ENCODE results near the gene FOXP3. TPM values are rescaled to one million over a fixed set of nuclear protein-coding genes. Genes with fewer than 3 reads are reported as not detected.

Gene FOXP3
- polyA plus RNA-seq, 10 donors: 0.19 to 0.95 (median 0.43) TPM

- no peak for DNase-seq
Measured at GRCh38 chrX:49221868-49222267, 42.6 kb downstream of the FOXP3 start.

GRCh38 chrX:49220100-49220499 lies 44.4 kb downstream of the FOXP3 start:
- no peak for DNase-seq

GRCh38 chrX:49214996-49215526 lies 49.4 kb downstream of the FOXP3 start:
- DNase-seq: no peak

GRCh38 chrX:49214416-49214815 lies 50.1 kb downstream of the FOXP3 start:
- no peak for DNase-seq

GRCh38 chrX:49212861-49213260 lies 51.6 kb downstream of the FOXP3 start:
- DNase-seq: no peak

- no peak for DNase-seq
Measured at GRCh38 chrX:49212209-49212608, 52.3 kb downstream of the FOXP3 start.

- no peak for DNase-seq
Measured at GRCh38 chrX:49211074-49211473, 53.4 kb downstream of the FOXP3 start.

- no peak for DNase-seq
Measured at GRCh38 chrX:49210406-49210805, 54.1 kb downstream of the FOXP3 start.

- DNase-seq: no peak
Measured at GRCh38 chrX:49209434-49210251, 54.9 kb downstream of the FOXP3 start.

GRCh38 chrX:49208399-49208798 lies 56.1 kb downstream of the FOXP3 start:
- DNase-seq: no peak

- DNase-seq: no peak
Measured at GRCh38 chrX:49206543-49206942, 58.0 kb downstream of the FOXP3 start.

GRCh38 chrX:49205443-49205842 lies 59.1 kb downstream of the FOXP3 start:
- no peak for DNase-seq

GRCh38 chrX:49204709-49205108 lies 59.8 kb downstream of the FOXP3 start:
- no peak for DNase-seq

GRCh38 chrX:49204017-49204416 lies 60.5 kb downstream of the FOXP3 start:
- DNase-seq: no peak

- DNase-seq: no peak
Measured at GRCh38 chrX:49203536-49203935, 61.0 kb downstream of the FOXP3 start.

GRCh38 chrX:49202022-49202421 lies 62.5 kb downstream of the FOXP3 start:
- no peak for DNase-seq

Other genes starting within 250 kb of the FOXP3 start
- gene TFE3, start 221.4 kb downstream of the FOXP3 start, polyA plus RNA-seq (ENCODE audit: insufficient read length in 10 of 10): 10 to 100 TPM; 17.6 to 26.0 (median 21.0) TPM
- gene CCDC120, start 205.7 kb downstream of the FOXP3 start, polyA plus RNA-seq (ENCODE audit: insufficient read length in 10 of 10): 1 to 10 TPM; 3.2 to 5.3 (median 3.8) TPM
- gene PRAF2, start 190.7 kb downstream of the FOXP3 start, polyA plus RNA-seq (ENCODE audit: insufficient read length in 10 of 10): 10 to 100 TPM; 16.4 to 28.4 (median 22.5) TPM
- 10 to 100 TPM; 26.6 to 49.1 (median 34.1) TPM for gene WDR45, start 184.8 kb downstream of the FOXP3 start, polyA plus RNA-seq (ENCODE audit: insufficient read length in 10 of 10)
- gene GPKOW, start 141.0 kb downstream of the FOXP3 start, polyA plus RNA-seq (ENCODE audit: insufficient read length in 10 of 10): 10 to 100 TPM; 15.4 to 19.0 (median 18.0) TPM
- gene MAGIX, start 102.0 kb downstream of the FOXP3 start, polyA plus RNA-seq (ENCODE audit: insufficient read length in 10 of 10): 1 to 10 TPM in 9 of 10 donors, under 1 TPM in 1; 0.97 to 2.4 (median 1.9) TPM
- 100 to 1,000 TPM in 9 of 10 donors, 10 to 100 TPM in 1; 75.3 to 165 (median 144) TPM for gene PLP2, start 92.8 kb downstream of the FOXP3 start, polyA plus RNA-seq (ENCODE audit: insufficient read length in 10 of 10)
- gene PRICKLE3, start 78.3 kb downstream of the FOXP3 start, polyA plus RNA-seq (ENCODE audit: insufficient read length in 10 of 10): 1 to 10 TPM; 2.6 to 5.0 (median 4.0) TPM
- gene SYP, start 64.5 kb downstream of the FOXP3 start, polyA plus RNA-seq (ENCODE audit: insufficient read length in 10 of 10): 1 to 10 TPM in 8 of 10 donors, under 1 TPM in 2; 0.95 to 1.6 (median 1.3) TPM
- under 1 TPM in 2 of 10 donors, not detected in 8; 0.05 to 0.27 TPM for gene CACNA1F, start 31.4 kb downstream of the FOXP3 start, polyA plus RNA-seq (ENCODE audit: insufficient read length in 10 of 10)
- 10 to 100 TPM in 8 of 10 donors, 1 to 10 TPM in 2; 9.4 to 12.3 (median 11.1) TPM for gene CCDC22, start 29.2 kb downstream of the FOXP3 start, polyA plus RNA-seq (ENCODE audit: insufficient read length in 10 of 10)
- 1 to 10 TPM; 6.0 to 8.3 (median 7.0) TPM for gene PPP1R3F, start 5.1 kb upstream of the FOXP3 start, polyA plus RNA-seq (ENCODE audit: insufficient read length in 10 of 10)
- gene GAGE10, start 38.9 kb upstream of the FOXP3 start, polyA plus RNA-seq (ENCODE audit: insufficient read length in 10 of 10): not detected
- gene GAGE12J, start 57.3 kb upstream of the FOXP3 start, polyA plus RNA-seq (ENCODE audit: insufficient read length in 10 of 10): not detected
- not detected for gene GAGE13, start 66.9 kb upstream of the FOXP3 start, polyA plus RNA-seq (ENCODE audit: insufficient read length in 10 of 10)